HG03097 (cell line): Measurements from ENCODE around the gene KCNC4.

Source experiments
- ATAC-seq: cut with Tn5 transposase; IDR thresholded peaks from one replicate; pipeline ENCODE4 v1.9.1; 2021; ENCODE audit not compliant: unreplicated experiment, low FRiP score

KCNC4 gene

GRCh38 chr1:110187139-110187890, 22.8 kb upstream of the KCNC4 start:
- no peak for ATAC-seq

DNA sequence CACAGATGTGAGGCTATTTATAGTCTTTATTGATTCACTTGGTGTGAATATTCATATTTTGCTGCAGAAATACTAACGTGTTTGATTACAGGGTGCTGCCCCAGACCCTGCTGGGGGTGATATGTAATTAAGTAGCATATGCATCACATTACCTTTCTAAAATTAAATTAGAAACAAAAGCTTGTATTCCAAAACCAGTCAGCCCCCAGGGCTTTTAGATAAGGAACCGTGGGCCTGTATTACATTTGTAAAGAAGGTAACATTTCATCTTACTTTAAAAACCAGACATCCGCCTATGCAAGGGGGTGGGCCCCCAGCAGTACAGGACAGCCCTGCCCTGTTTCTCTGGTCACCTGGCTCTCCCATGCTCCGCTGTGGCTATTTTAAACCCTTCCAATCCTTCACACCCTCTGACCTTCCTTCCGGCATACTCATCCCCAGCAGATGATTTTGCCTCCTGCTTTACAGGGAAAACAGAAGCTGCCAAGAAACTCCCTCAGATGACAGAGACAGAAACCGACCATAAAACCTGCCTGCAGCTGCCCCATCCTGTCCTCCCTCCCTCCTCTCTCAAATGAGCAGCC, 22.0 kb upstream of the KCNC4 start:
- ATAC-seq, result no peak

DNA sequence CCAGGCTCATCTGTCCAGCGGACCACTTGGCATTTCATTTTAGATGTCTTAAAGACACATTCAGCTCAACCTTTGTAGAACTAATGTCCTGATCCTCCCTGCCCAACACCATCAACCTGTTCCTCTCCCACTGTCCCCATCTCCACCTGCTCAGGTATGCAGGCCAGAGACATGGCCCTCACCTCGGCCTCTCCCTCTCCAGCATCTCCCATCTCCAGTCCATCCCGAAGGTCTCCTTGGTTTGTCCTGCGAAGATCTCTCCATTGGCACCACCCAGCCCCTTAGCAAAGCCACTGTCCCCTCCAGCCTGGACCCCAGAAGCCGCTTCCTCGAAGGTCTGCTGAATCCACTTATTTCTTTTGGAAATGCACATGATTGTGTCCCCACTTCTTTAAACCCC, 20.9 kb upstream of the KCNC4 start:
- no peak for ATAC-seq

DNA sequence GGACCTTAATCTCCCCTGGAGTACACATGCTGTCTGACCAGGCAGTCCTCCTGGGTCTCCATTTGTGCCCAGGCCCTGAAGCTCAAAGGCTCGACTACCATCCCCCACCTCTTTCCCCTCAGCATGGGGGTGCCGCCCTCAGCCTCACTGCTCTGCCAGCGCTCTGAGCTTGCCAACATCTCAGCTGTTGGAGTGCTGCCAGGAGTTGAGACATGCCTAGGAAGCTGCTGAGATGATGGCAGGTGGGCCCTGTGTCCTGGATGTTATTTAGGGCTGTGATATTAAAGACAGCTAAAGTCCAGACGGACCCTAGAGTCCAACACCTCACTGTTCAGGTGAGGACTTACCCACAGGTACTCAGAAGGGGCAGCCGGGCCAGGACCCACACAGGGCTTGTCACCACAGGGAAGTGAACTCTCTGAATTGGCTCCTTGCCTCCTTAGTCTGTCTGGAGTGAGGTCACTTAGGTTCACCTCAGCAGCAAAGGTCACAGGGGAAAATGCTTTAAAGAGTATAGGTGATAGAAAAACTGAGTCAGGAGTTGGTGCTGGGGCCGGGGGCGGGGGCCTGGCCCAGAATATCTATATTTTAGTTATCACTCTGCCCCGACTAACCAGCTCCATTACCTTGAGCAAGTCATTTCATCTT, 19.7 kb upstream of the KCNC4 start:
- ATAC-seq, result no peak

DNA sequence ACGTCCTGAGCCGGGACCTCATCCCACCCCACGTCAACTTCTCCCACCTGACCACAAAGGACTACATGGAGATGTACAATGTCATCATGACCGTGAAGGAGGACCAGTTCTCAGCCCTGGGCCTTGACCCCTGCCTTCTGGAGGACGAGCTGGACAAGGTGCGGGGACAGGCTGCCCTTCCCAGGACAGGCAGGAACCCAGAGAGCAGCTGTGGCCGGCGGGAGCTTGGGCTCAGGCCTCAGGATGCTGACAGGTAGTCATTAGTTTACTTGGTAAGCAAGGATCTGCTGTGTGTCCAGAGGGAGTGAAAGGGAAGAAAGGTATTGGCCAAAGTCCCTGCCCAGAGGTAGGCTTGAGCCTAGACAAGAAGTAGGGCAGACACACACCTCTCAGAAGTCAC, 17.6 kb upstream of the KCNC4 start:
- no peak for ATAC-seq

- no peak for ATAC-seq
Measured at GRCh38 chr1:110195196-110195595, 14.9 kb upstream of the KCNC4 start.

DNA sequence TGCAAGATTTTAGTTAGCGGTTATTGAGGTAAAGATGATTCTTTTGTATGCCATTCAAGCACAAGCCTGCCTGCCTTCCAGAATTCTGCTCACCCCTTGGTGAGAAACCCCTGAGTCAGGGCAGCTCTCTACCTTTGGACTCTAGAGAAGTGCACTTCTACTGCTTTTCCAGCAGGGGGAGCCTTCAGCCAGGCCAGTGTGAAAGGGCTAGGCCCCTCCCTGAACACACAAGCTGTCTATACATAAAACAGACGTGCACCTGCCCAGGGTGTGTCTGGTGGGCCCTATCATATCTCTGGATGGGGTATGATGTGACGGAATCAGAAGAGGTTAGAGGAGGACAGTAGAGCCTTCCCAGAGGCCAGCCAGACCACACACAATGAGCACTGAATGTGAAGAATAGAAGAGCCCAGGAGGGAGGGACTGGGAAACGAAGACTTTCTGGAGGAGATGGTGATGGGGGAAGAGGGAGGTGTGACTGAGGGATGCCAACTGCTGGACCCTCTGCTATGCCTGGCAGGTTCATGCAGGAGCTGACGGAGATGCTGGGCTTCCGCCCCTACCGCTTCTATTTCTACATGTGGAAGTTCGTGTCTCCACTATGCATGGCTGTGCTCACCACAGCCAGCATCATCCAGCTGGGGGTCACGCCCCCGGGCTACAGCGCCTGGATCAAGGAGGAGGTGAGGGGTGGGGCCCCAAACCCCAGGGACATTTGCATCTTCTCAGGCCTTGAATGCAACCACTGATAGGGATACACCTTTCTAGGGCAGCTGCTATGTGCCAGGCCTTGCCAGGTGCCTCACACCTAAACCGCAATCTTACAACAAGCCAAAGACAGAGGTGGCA, 13.0 kb upstream of the KCNC4 start:
- ATAC-seq, result no peak

GRCh38 chr1:110197905-110198629, 12.0 kb upstream of the KCNC4 start:
- no peak for ATAC-seq

- ATAC-seq, result no peak
Measured at GRCh38 chr1:110198746-110199145, 11.4 kb upstream of the KCNC4 start.

DNA sequence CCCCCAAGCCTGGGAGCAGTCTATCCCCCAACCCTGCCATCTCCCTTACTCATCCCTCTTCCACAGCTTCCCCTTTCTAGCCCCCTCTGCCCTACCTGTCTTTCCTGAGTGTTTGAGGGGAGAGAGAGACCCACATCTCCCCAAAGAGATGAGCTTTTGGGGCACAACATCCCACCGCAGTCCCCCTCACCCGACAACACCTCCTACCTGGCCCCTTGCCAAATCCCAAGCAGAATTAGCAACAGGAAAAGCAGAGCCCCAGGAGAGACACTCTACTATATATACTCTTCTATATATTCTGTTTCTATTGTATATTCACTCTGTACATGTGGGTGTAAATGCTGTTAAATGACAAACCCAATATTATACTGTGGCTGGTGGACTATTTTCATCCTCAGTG, 9.9 kb upstream of the KCNC4 start:
- no peak for ATAC-seq

DNA sequence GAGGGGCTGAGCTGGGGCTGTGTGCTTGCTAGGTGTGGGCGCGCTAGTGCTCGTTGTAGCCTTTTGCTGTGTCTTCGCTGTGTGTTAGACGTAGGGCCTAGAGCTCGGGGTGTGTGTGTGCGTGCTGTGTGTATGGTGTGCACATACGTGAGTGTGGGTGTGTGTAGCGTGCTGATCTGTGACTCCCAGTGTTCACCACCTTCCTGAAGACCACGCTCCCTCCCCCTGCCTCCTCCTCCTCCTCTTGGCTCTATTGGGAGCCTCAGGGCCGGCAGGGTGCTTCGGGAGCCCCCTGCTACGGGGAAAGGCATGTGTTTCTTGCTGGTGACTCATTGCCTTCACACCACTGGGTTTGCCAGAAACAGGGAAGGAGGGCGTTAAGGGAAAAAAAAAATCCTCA, 9.4 kb upstream of the KCNC4 start:
- no peak for ATAC-seq

DNA sequence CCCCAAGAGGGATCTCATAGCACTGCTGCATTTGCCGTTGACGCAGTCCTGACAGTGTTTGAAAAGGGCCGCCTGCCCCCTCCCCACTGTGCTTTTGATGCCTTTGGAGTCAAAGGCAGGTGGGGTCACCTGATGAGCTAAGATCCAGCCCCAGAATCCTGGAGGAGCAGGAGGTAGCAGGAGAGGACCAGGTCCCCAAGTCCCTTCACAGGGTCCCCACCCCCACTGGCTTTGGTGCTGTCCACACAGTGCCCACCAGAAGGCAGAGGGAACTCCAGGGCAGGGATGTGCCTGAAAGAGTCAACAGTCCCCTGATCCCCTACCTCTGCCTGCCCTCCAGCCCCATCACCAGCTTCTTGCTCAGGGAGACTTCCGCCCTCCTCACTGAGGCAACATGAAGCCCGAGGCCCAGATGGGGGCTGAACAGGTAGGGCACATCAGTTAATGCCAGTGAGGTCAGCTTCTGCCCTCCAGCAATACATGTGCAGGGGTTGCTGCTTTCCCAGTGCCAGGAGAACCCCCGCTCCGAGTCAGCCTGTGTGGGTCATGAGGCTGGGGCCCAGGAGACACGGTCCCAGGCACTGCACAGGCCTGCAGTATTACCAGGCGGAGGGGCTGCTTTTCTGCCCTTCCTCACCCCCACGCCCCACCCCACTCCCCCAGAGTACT, 8.8 kb upstream of the KCNC4 start:
- ATAC-seq, result no peak

GRCh38 chr1:110203021-110203661, 7.0 kb upstream of the KCNC4 start:
- no peak for ATAC-seq

DNA sequence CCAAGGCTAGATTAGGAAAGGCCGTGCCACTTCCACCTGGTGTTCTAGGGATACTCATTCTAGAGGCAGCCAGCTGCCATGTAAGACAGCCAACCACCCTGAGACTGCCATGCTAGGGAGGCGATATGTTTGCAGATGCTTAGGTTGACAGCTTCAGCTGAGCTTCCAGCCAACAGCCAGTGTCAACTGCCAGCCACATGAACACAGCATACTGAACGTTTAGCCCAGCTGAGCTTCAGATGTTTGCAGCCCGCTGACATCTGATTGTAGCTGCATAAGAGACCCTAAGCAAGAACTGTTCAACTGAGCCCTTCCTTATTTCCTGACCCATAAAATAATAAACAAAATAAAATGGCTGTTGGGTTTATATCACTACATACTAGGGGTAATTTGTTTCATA, 5.0 kb upstream of the KCNC4 start:
- no peak for ATAC-seq

DNA sequence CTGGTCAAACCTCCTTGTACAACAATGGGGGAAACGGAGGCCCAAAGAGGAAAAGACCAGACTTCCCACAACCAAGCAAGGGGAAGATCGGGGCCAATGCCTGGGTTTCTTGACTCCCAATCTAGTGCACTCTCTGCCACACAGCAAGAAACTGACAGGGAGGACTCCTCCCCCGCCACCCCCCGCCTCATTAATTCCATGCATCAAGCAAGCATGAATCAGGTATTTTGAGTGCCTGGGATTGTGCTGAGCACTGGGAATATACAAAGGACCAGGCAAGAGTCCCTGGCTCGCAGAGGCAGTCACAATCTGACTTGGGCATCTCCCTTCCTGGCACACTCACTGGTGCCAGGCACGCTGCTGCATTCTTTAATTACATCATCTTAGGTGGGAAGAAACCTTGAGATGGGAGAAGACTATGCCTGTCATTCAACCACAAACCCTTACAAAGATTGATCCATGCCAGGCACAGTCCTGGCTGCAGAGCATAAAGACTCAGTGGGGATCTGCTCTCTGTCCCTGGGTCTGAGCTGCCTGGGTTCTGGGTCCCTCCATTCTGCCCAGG, 4.4 kb upstream of the KCNC4 start:
- no peak for ATAC-seq

- ATAC-seq, result no peak
Measured at GRCh38 chr1:110206261-110206920, 3.7 kb upstream of the KCNC4 start.

DNA sequence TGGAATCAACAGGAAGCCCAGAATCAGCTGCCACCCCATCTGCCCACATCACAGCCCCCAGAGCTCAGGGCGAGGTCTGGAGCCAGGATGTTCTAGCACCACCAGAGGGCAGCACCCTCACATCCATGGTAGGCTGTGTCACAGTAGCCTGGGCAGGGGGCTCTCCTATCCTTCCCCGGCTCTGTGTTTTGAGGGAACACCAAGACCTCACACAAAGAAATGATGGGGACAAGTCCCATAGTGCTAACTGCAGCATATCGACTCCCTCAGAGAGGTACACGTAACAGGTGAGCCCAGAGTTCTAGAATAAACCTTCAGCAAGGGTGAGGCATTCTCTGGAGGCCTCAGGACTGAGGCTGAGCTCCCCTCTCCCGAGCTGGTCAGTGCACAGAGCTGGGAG, 2.3 kb upstream of the KCNC4 start:
- ATAC-seq, result no peak

- no peak for ATAC-seq
Measured at GRCh38 chr1:110208916-110209645, 1.0 kb upstream of the KCNC4 start.
